Activated T-cell treated with anti-CD3 and anti-CD28 coated beads, Interleukin-2, amount 50 U/mL, for 48 hours (primary cell): ENCODE results near the gene ATP4B.

Experiments
- DNase-seq, 2 experiments: peaks; one replicate each; pipeline ENCODE4 v3.0.0-alpha.2; 2020

ATP4B gene

DNA sequence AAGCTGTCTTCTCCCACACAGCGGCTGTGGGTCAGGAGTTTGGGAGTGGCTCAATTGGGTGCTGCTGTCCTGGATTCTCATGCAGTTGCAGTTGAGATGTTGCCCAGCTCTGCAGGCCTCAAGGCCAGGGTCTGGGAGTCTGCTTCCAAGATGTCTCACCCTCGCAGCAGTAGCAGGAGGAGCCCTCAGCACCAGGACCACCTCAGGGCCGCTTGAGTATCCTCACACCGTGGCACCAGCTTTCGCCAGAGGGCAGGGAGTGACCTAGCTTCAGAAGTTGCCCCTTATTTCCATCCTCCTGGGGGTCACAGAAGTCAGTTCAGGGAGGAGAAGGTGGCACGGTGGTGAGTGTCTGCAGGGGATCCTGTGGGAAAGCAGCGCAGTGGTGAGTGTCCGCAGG is 52.5 kb downstream of the ATP4B start:
- no peak for DNase-seq

GRCh38 chr13:113604186-113604585 is 53.8 kb downstream of the ATP4B start:
- DNase-seq: no peak

DNA sequence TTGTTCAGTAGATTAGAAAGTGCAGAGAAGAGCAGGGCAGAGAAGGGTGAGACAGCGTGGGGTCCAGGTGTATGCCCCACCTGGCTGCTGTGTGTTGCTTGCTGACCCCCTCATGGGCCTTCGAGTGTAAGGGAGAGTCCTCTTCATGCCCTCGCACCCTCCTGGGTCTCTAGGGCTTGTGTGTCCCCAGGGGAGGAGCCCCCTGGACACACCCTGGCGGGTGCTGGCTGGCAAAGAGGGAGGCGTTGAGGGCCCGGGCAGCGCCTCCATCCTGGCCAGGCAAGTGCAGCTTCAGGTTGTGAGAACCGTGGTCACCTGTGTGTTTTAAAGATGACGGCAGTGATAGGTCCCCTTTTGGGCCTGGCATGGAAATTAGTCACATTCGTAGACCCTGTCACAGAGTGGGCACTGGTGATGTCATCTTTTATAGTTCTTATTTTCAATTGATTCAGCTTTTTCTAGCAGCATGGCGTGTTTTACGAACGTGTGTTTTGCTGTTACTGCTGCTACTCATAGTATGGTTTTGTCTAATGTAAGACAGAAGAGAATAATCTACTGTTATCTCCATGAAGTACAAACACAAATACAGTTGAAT is 54.8 kb downstream of the ATP4B start:
- DNase-seq: no peak

GRCh38 chr13:113602291-113602988 is 55.6 kb downstream of the ATP4B start:
- no peak for DNase-seq

- no peak for DNase-seq
These were observed 56.6 kb downstream of the ATP4B start for GRCh38 chr13:113601166-113602070.

DNA sequence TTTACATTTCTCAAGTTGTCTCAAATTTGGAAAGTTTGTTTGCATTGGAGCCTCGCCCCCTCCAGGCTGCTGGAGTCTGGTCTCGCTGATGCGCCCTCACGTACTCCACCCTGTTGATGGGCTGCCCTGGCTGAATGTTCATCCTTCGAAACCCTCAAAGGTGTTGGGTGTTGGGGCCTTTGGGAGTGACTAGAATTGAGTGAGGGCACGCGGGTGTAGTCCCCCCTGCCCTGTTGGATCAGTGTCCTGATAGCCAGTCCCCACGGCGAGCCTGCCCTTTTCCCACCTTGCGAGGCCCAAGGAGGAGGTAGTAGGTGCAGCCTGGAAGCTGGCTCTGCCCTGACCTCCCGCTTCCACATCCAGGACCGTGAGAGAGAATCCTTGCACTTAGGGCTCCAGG is 58.6 kb downstream of the ATP4B start:
- DNase-seq: no peak
